Neural cell (in vitro differentiated cells): ENCODE results near the gene UBXN6. TPM values are rescaled to one million over a fixed set of nuclear protein-coding genes. Genes with fewer than 3 reads are reported as not detected.

Source experiments
- H2AFZ ChIP-seq: fragments of 200-600, 300-800 bp; sonication (generic), shearing (Covaris generic); 2 replicates; pipeline ENCODE4 v1.6.0; 2014; ENCODE audit warnings: low read depth, mild to moderate bottlenecking, antibody characterized with exemption, low read length, moderate library complexity
- H3F3A ChIP-seq: fragments of 200-600 bp; shearing (Covaris generic); 2 replicates; pipeline ENCODE4 v1.6.1; 2016; ENCODE audit warnings: mild to moderate bottlenecking, moderate library complexity, mixed read lengths, antibody characterized with exemption, low read length; ENCODE audit not compliant: insufficient read depth, poor library complexity, severe bottlenecking
- H3K27ac ChIP-seq: fragments of 200-600, 300-800 bp; sonication (generic), shearing (Covaris generic); 2 replicates; pipeline ENCODE4 v1.5.1; 2014; ENCODE audit warnings: mild to moderate bottlenecking, low read length, moderate library complexity
- H3K27me3 ChIP-seq: fragments of 300-800, 200-600 bp; sonication (generic), shearing (Covaris generic); 2 replicates; pipeline ENCODE4 v1.6.0; 2014; ENCODE audit warnings: mild to moderate bottlenecking, low read depth, low read length, moderate library complexity; ENCODE audit not compliant: insufficient read depth
- H3K36me3 ChIP-seq: fragments of 300-800, 200-600 bp; sonication (generic), shearing (Covaris generic); 2 replicates; pipeline ENCODE4 v1.5.1; 2014; ENCODE audit warnings: mild to moderate bottlenecking, antibody characterized with exemption, low read length, moderate library complexity; ENCODE audit not compliant: insufficient read depth
- H3K4me2 ChIP-seq: fragments of 300-800, 200-600 bp; sonication (generic), shearing (Covaris generic); 2 replicates; pipeline ENCODE4 v1.6.0; 2014; ENCODE audit warnings: mild to moderate bottlenecking, low read length
- H3K4me3 ChIP-seq: fragments of 300-800, 200-600 bp; sonication (generic), shearing (Covaris generic); 2 replicates; pipeline ENCODE4 v1.5.1; 2014; ENCODE audit warnings: mild to moderate bottlenecking, low read length, moderate library complexity
- H3K79me2 ChIP-seq: fragments of 200-600 bp; shearing (Covaris generic); replicated peaks from 2 replicates; pipeline ENCODE4 v1.6.0; 2014; ENCODE audit warnings: mild to moderate bottlenecking, low read length, moderate library complexity; ENCODE audit not compliant: insufficient read depth
- H3K9ac ChIP-seq: fragments of 300-800, 200-600 bp; sonication (generic), shearing (Covaris generic); 2 replicates; pipeline ENCODE4 v1.6.1; 2016; ENCODE audit warnings: mild to moderate bottlenecking, low read length, mixed read lengths
- H3K9me2 ChIP-seq: fragments of 200-600 bp; shearing (Covaris generic); 2 replicates; pipeline ENCODE4 v1.6.1; 2016; ENCODE audit warnings: mild to moderate bottlenecking, low read length, mixed read lengths; ENCODE audit not compliant: insufficient read depth
- H3K9me3 ChIP-seq: fragments of 200-600, 300-800 bp; sonication (generic), shearing (Covaris generic); 2 replicates; pipeline ENCODE4 v1.6.1; 2016; ENCODE audit warnings: mild to moderate bottlenecking, mixed run types, low read length, moderate library complexity, mixed read lengths
- H4K20me1 ChIP-seq: fragments of 200-600 bp; shearing (Covaris generic); 2 replicates; pipeline ENCODE4 v1.6.1; 2016; ENCODE audit warnings: mild to moderate bottlenecking, mixed run types; ENCODE audit not compliant: insufficient read depth
- EP300 ChIP-seq: fragments of 450-650 bp; conservative IDR thresholded peaks from 2 replicates; pipeline ENCODE4 v1.6.1; 2014; ENCODE audit warnings: antibody characterized with exemption, mild to moderate bottlenecking, moderate library complexity; ENCODE audit not compliant: poor library complexity, severe bottlenecking
- EZH2 ChIP-seq: fragments of 200-600, 300-800 bp; shearing (Covaris generic), sonication (generic); IDR thresholded peaks from 2 replicates; pipeline ENCODE4 v1.6.1; 2014; ENCODE audit warnings: antibody characterized with exemption, low read length, borderline replicate concordance, mild to moderate bottlenecking; ENCODE audit not compliant: insufficient read depth, poor library complexity, severe bottlenecking
- MXI1 ChIP-seq: fragments of 450-650 bp; conservative IDR thresholded peaks from 2 replicates; pipeline ENCODE4 v1.6.1; 2014; ENCODE audit warnings: antibody characterized with exemption, mild to moderate bottlenecking; ENCODE audit not compliant: poor library complexity, severe bottlenecking
- POLR2AphosphoS5 ChIP-seq: IDR thresholded peaks from 2 replicates; pipeline ENCODE4 v1.6.1; 2012
- RAD21 ChIP-seq: fragments of 450-650 bp; conservative IDR thresholded peaks from 2 replicates; pipeline ENCODE4 v1.6.1; 2014; ENCODE audit warnings: antibody characterized with exemption, mild to moderate bottlenecking, moderate library complexity
- SMC3 ChIP-seq: fragments of 450-650 bp; conservative IDR thresholded peaks from 2 replicates; pipeline ENCODE4 v1.6.1; 2014; ENCODE audit warnings: antibody characterized with exemption, mild to moderate bottlenecking, moderate library complexity; ENCODE audit not compliant: poor library complexity
- polyA plus RNA-seq: library from polyadenylated mRNA; depleted of rRNA; stranded (reverse); fragments of >200 nt; gene quantifications from 2 replicates; pipeline ENCODE4 v1.2.3, GENCODE V29; 2014
- TF ChIP-seq, protein P1 (sequence below): fragments of 450-650 bp; IDR thresholded peaks from 2 replicates; pipeline ENCODE4 v1.5.1; 2014; ENCODE audit warnings: antibody characterized with exemption, mild to moderate bottlenecking, moderate library complexity; ENCODE audit not compliant: poor library complexity, severe bottlenecking
- TF ChIP-seq, protein P2 (sequence below): IDR thresholded peaks from 2 replicates; pipeline ENCODE4 v1.6.1; 2012; ENCODE audit warnings: borderline replicate concordance

UBXN6 gene
- polyA plus RNA-seq, 1 donor from 2014 or later, result 102 TPM

DNA sequence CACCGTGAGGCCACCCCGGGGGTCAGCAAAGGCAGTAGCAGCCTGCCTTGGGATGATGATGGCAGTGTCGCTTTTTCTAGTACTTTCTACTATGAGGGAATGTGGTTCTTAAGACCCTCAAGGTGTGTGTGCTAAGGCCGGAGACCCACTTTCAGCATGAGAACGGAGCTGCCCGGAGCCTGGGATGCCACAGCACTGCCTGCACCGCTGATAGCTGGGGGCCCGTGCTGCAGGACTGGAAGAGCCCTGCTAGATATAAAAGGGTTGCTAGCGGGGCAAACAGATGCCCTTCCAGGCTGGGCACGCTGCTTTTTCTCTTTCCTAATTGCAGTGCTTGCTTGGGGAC lies 46.2 kb upstream of the UBXN6 start:
- H4K20me1 ChIP-seq, result no peaks in the 10 kb centered on the region
- no peak overlapping the region for H3K4me3 ChIP-seq
- H3F3A ChIP-seq, result no peaks in the 10 kb centered on the region
- no peaks in the 10 kb centered on the region for H3K36me3 ChIP-seq
- H3K9ac ChIP-seq, result no peak overlapping the region
- no peaks in the 10 kb centered on the region for H3K9me2 ChIP-seq
- H3K4me2 ChIP-seq, result no peak overlapping the region
- H3K79me2 ChIP-seq, result no peaks in the 10 kb centered on the region
- no peaks in the 10 kb centered on the region for H3K27me3 ChIP-seq
- H2AFZ ChIP-seq, result no peak overlapping the region
- H3K9me3 ChIP-seq, result no peaks in the 10 kb centered on the region
- no peak for TF ChIP-seq EP300
- no peak for TF ChIP-seq RAD21
- TF ChIP-seq POLR2AphosphoS5, result no peak
- no peak overlapping the region for H3K27ac ChIP-seq

DNA sequence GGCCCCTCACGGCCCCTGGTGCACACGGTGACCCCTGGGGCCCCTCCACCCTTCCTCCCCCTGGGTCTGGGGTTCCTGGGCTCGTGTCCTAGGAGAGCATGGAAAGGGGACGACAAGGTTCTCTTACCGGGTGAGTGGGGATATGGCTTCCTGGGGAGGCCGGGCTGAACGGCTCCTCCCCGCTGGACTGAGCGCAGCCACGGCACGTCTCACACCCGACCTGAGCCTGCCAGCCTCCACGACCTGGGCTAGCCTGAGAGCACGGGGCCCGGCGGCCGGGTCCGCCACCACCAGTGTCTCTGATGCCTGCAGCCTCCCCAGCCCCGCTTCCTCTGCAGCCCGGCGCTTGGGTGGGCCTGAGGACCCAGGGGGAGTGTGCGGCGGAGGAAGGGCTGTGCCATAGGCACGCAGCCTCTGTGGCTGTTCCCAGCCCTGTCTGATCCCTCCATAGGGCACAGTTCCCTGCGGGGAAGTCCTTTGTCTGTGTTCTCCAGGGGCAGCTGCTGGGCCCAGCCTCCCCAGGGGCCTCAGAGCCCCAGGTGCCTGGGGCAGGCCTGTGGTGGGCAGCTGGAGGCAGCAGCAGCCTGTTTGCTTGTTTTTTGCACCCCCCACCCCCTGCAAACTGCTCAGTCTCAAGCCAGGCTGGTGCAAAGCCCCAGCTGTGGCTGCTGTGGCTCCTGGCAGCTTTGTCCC lies 45.7 kb upstream of the UBXN6 start:
- H3K9me2 ChIP-seq, result no peaks in the 10 kb centered on the region
- H3K27me3 ChIP-seq, result no peaks in the 10 kb centered on the region
- TF ChIP-seq, protein P1, sequence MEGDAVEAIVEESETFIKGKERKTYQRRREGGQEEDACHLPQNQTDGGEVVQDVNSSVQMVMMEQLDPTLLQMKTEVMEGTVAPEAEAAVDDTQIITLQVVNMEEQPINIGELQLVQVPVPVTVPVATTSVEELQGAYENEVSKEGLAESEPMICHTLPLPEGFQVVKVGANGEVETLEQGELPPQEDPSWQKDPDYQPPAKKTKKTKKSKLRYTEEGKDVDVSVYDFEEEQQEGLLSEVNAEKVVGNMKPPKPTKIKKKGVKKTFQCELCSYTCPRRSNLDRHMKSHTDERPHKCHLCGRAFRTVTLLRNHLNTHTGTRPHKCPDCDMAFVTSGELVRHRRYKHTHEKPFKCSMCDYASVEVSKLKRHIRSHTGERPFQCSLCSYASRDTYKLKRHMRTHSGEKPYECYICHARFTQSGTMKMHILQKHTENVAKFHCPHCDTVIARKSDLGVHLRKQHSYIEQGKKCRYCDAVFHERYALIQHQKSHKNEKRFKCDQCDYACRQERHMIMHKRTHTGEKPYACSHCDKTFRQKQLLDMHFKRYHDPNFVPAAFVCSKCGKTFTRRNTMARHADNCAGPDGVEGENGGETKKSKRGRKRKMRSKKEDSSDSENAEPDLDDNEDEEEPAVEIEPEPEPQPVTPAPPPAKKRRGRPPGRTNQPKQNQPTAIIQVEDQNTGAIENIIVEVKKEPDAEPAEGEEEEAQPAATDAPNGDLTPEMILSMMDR, result no peak
- TF ChIP-seq EP300, result no peak
- TF ChIP-seq MXI1, result no peak
- TF ChIP-seq SMC3, result no peak
- no peaks in the 10 kb centered on the region for H3F3A ChIP-seq
- no peak overlapping the region for H2AFZ ChIP-seq
- no peak overlapping the region for H3K9ac ChIP-seq
- H3K79me2 ChIP-seq, result no peaks in the 10 kb centered on the region
- H3K9me3 ChIP-seq, result no peaks in the 10 kb centered on the region
- no peaks in the 10 kb centered on the region for H3K36me3 ChIP-seq
- H4K20me1 ChIP-seq, result no peaks in the 10 kb centered on the region
- H3K4me3 ChIP-seq, result no peak overlapping the region
- H3K27ac ChIP-seq, result no peak overlapping the region
- no peak overlapping the region for H3K4me2 ChIP-seq

DNA sequence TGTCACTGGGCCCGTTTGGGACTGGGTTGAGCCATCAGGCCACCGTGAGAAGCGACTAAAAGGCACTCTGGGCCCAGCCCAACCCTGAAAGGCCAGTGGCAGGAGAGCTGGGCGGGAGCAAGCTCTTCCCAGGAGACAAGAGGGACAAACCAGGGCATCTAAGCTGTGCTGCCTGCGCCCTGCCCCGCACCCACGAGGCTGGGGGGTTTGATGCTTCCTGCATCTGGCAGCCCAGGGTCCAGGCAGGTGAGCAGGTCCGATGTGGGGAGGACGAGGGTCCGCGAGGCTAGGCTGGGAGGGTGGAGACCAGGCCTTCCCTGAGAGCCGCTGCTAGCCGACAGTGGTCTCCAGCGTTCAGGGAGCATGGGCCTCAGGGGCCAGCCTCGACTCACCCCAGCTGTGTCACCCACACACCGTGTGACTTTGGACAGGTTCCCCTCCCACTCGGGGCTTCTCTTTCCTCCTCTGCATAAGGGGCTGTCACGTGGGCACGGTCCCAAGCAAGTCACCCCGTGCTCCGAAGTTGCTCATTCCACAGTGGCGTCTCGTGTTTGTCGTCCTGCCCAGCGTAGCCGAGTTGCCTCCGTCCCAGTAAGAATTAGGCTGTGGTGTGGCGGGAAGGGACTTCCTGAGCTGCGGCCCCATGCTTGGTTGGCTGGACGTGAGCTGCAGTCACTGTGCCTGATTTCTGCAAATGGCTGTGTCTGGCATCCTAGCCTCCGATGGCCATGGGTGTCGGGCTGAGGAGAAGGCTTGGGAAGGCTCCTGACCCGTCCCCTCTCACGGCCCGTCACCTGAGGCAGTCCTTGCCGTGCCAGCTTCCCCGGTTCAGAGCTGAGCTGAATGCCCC lies 44.9 kb upstream of the UBXN6 start:
- no peak overlapping the region for H3K27ac ChIP-seq
- H3K4me3 ChIP-seq, result no peak overlapping the region
- H3K36me3 ChIP-seq, result no peaks in the 10 kb centered on the region
- H3K4me2 ChIP-seq, result no peak overlapping the region
- no peaks in the 10 kb centered on the region for H3K27me3 ChIP-seq
- no peaks in the 10 kb centered on the region for H3K79me2 ChIP-seq
- no peaks in the 10 kb centered on the region for H3K9me2 ChIP-seq
- no peak for TF ChIP-seq EZH2
- no peak for TF ChIP-seq POLR2AphosphoS5
- TF ChIP-seq, protein P2, sequence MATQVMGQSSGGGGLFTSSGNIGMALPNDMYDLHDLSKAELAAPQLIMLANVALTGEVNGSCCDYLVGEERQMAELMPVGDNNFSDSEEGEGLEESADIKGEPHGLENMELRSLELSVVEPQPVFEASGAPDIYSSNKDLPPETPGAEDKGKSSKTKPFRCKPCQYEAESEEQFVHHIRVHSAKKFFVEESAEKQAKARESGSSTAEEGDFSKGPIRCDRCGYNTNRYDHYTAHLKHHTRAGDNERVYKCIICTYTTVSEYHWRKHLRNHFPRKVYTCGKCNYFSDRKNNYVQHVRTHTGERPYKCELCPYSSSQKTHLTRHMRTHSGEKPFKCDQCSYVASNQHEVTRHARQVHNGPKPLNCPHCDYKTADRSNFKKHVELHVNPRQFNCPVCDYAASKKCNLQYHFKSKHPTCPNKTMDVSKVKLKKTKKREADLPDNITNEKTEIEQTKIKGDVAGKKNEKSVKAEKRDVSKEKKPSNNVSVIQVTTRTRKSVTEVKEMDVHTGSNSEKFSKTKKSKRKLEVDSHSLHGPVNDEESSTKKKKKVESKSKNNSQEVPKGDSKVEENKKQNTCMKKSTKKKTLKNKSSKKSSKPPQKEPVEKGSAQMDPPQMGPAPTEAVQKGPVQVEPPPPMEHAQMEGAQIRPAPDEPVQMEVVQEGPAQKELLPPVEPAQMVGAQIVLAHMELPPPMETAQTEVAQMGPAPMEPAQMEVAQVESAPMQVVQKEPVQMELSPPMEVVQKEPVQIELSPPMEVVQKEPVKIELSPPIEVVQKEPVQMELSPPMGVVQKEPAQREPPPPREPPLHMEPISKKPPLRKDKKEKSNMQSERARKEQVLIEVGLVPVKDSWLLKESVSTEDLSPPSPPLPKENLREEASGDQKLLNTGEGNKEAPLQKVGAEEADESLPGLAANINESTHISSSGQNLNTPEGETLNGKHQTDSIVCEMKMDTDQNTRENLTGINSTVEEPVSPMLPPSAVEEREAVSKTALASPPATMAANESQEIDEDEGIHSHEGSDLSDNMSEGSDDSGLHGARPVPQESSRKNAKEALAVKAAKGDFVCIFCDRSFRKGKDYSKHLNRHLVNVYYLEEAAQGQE, result no peak
- H4K20me1 ChIP-seq, result no peaks in the 10 kb centered on the region
- no peaks in the 10 kb centered on the region for H3F3A ChIP-seq
- no peak overlapping the region for H2AFZ ChIP-seq
- H3K9me3 ChIP-seq, result no peaks in the 10 kb centered on the region
- no peak overlapping the region for H3K9ac ChIP-seq
